Measurements from ENCODE around the gene ADH5. TPM values are rescaled to one million over a fixed set of nuclear protein-coding genes. Genes with fewer than 3 reads are reported as not detected.
"Not testable (repeated sequence)": the region's sequence is repeated elsewhere in the genome, so short reads cannot be mapped to it uniquely, and the experiment has no call there.

Gene ADH5
- total RNA-seq, 2 experiments from 2014 or later, result 50.0 to 88.6 TPM

GRCh38 chr4:99024481-99025275 is 63.9 kb downstream of the ADH5 start:
- CTCF ChIA-PET (ENCODE audit: unreplicated experiment), result no interaction called here
- peaks cover 7% of the 10 kb centered on the region for H4K20me1 ChIP-seq (ENCODE audit: insufficient read depth, low read length)
- H2AFZ ChIP-seq (ENCODE audit: low read length), result no peak overlapping the region
- H3K27ac ChIP-seq (ENCODE audit: low read depth, low read length, poor library complexity, severe bottlenecking), result no peak overlapping the region
- no peak overlapping the region for H3K4me2 ChIP-seq (ENCODE audit: low read length)
- BruUV-seq (replicated peaks), result no TSS peak
- H3K9me3 ChIP-seq (ENCODE audit: low read length), result peaks cover 18% of the 10 kb centered on the region
- DNase-seq (ENCODE audit: low spot score), result no peak
- H3K9me2 ChIP-seq (ENCODE audit: insufficient read depth, low read length), result no peaks in the 10 kb centered on the region
- POLR2A ChIA-PET, result interaction anchor here (0.6 to 1.3 kb wide), 2 partner anchors 14 to 29 kb away, joined by 3 to 4 read pairs; partner anchors contain the start of gene METAP1
- peaks cover 44% of the 10 kb centered on the region for H3K36me3 ChIP-seq (ENCODE audit: insufficient read depth, low read length)
- H3K4me3 ChIP-seq (ENCODE audit: low read depth, low read length, poor library complexity, severe bottlenecking), result no peak overlapping the region
- TF ChIP-seq CTCF (conservative IDR thresholded peaks at IDR 0.05; ENCODE audit: low read length), result no peak
- no peak for TF ChIP-seq EZH2phosphoT487 (IDR thresholded peaks at IDR 0.05; ENCODE audit: borderline replicate concordance, low read depth, low read length)
- peaks cover 10% of the 10 kb centered on the region for H3K4me1 ChIP-seq (ENCODE audit: insufficient read depth, low read length, poor library complexity, severe bottlenecking)
- intact Hi-C loops (cut with micrococcal nuclease; ENCODE audit: unreplicated experiment), result no loop called here
- peaks cover 92% of the 10 kb centered on the region for H3K79me2 ChIP-seq (ENCODE audit: insufficient read depth, low read depth, low read length)

GRCh38 chr4:99023800-99024251 is 64.8 kb downstream of the ADH5 start:
- H3K36me3 ChIP-seq (ENCODE audit: insufficient read depth, low read length), result peaks cover 45% of the 10 kb centered on the region
- H3K4me3 ChIP-seq (ENCODE audit: low read depth, low read length, poor library complexity, severe bottlenecking); H3K9me2 ChIP-seq (ENCODE audit: insufficient read depth, low read length); POLR2A ChIA-PET; H3K4me1 ChIP-seq (ENCODE audit: insufficient read depth, low read length, poor library complexity, severe bottlenecking); intact Hi-C loops (cut with micrococcal nuclease; ENCODE audit: unreplicated experiment); DNase-seq (ENCODE audit: low spot score); H2AFZ ChIP-seq (ENCODE audit: low read length); H3K27ac ChIP-seq (ENCODE audit: low read depth, low read length, poor library complexity, severe bottlenecking); BruUV-seq (replicated peaks); H4K20me1 ChIP-seq (ENCODE audit: insufficient read depth, low read length); H3K4me2 ChIP-seq (ENCODE audit: low read length); CTCF ChIA-PET (ENCODE audit: unreplicated experiment): not testable (repeated sequence)
- peaks cover 93% of the 10 kb centered on the region for H3K79me2 ChIP-seq (ENCODE audit: insufficient read depth, low read depth, low read length)
- H3K9me3 ChIP-seq (ENCODE audit: low read length), result peaks cover 18% of the 10 kb centered on the region

- H3K4me3 ChIP-seq (ENCODE audit: low read depth, low read length, poor library complexity, severe bottlenecking), result no peak overlapping the region
- H4K20me1 ChIP-seq (ENCODE audit: insufficient read depth, low read length), result peaks cover 7% of the 10 kb centered on the region; the same call in 1 of the 2 replicates
- no peaks in the 10 kb centered on the region for H3K9me2 ChIP-seq (ENCODE audit: insufficient read depth, low read length)
- no peak overlapping the region for H2AFZ ChIP-seq (ENCODE audit: low read length)
- BruUV-seq (replicated peaks), result no TSS peak
- ChIA-PET POLR2A (no interaction called here), CTCF (ENCODE audit: unreplicated experiment) (no interaction called here)
- no peak for DNase-seq (ENCODE audit: low spot score)
- H3K79me2 ChIP-seq (ENCODE audit: insufficient read depth, low read depth, low read length), result peaks cover 93% of the 10 kb centered on the region
- H3K9me3 ChIP-seq (ENCODE audit: low read length), result peaks cover 18% of the 10 kb centered on the region
- no peak overlapping the region for H3K4me2 ChIP-seq (ENCODE audit: low read length)
- H3K27ac ChIP-seq (ENCODE audit: low read depth, low read length, poor library complexity, severe bottlenecking), result no peak overlapping the region
- no peak for TF ChIP-seq CTCF (conservative IDR thresholded peaks at IDR 0.05; ENCODE audit: low read length)
- TF ChIP-seq EZH2phosphoT487 (IDR thresholded peaks at IDR 0.05; ENCODE audit: borderline replicate concordance, low read depth, low read length), result no peak
- H3K4me1 ChIP-seq (ENCODE audit: insufficient read depth, low read length, poor library complexity, severe bottlenecking), result no peaks in the 10 kb centered on the region
- H3K36me3 ChIP-seq (ENCODE audit: insufficient read depth, low read length), result peaks cover 55% of the 10 kb centered on the region
- intact Hi-C loops (cut with micrococcal nuclease; ENCODE audit: unreplicated experiment), result no loop called here
Observed at GRCh38 chr4:99022566-99022965, 66.0 kb downstream of the ADH5 start.
